HepG2 (cell line): Measurements from ENCODE around the gene PRKCZ. TPM values are rescaled to one million over a fixed set of nuclear protein-coding genes. Genes with fewer than 3 reads are reported as not detected.

Source experiments
- BCL6 ChIP-seq: IDR thresholded peaks from 2 replicates; pipeline ENCODE4 v1.6.1; 2016; ENCODE audit warnings: missing genetic modification reagents, missing compliant biosample characterization
- CHD2 ChIP-seq: IDR thresholded peaks from 2 replicates; pipeline ENCODE4 v1.6.1; 2011; ENCODE audit warnings: low read depth, low read length, improper control_type of control experiment
- FOXA3 ChIP-seq: IDR thresholded peaks from 2 replicates; pipeline ENCODE4 v1.6.1; 2016; ENCODE audit warnings: missing genetic modification reagents, missing compliant biosample characterization
- JDP2 ChIP-seq: sonication (generic); formaldehyde crosslinking; IDR thresholded peaks from 2 replicates; pipeline ENCODE4 v1.8.1; 2022; ENCODE audit warnings: missing genetic modification reagents, borderline replicate concordance
- KDM5B ChIP-seq: sonication (generic); formaldehyde crosslinking; IDR thresholded peaks from 2 replicates; pipeline ENCODE4 v1.4.0; 2020; ENCODE audit warnings: missing genetic modification reagents, mild to moderate bottlenecking, borderline replicate concordance
- NKX3-1 ChIP-seq: sonication (generic); formaldehyde crosslinking; IDR thresholded peaks from 2 replicates; pipeline ENCODE4 v1.5.0; 2020; ENCODE audit warnings: missing genetic modification reagents
- NR2C2 ChIP-seq: sonication (generic); formaldehyde crosslinking; IDR thresholded peaks from 2 replicates; pipeline ENCODE4 v1.4.0; 2020; ENCODE audit warnings: missing genetic modification reagents, mild to moderate bottlenecking, moderate library complexity, borderline replicate concordance
- PAF1 ChIP-seq: IDR thresholded peaks from 2 replicates; pipeline ENCODE4 v1.6.1; 2016; ENCODE audit warnings: missing genetic modification reagents, missing compliant biosample characterization
- PREB ChIP-seq: sonication (generic); formaldehyde crosslinking; IDR thresholded peaks from 2 replicates; pipeline ENCODE4 v1.4.0; 2020; ENCODE audit warnings: missing genetic modification reagents
- RFX3 ChIP-seq: IDR thresholded peaks from 2 replicates; pipeline ENCODE4 v1.6.1; 2016; ENCODE audit warnings: missing biosample characterization, missing genetic modification reagents
- SMAD1 ChIP-seq: sonication (generic); formaldehyde crosslinking; IDR thresholded peaks from 2 replicates; pipeline ENCODE4 v1.4.0; 2020; ENCODE audit warnings: missing genetic modification reagents, low read depth, mild to moderate bottlenecking, borderline replicate concordance
- SSRP1 ChIP-seq: IDR thresholded peaks from 2 replicates; pipeline ENCODE4 v1.6.1; 2016; ENCODE audit warnings: control low read depth
- STAT5B ChIP-seq: sonication (generic); formaldehyde crosslinking; IDR thresholded peaks from 2 replicates; pipeline ENCODE4 v1.4.0; 2020; ENCODE audit warnings: missing genetic modification reagents
- STAT6 ChIP-seq: sonication (generic); formaldehyde crosslinking; IDR thresholded peaks from 2 replicates; pipeline ENCODE4 v1.4.0; 2020; ENCODE audit warnings: missing genetic modification reagents, mild to moderate bottlenecking, borderline replicate concordance
- TBX3 ChIP-seq: fragments of 450-650 bp; IDR thresholded peaks from 2 replicates; pipeline ENCODE4 v1.6.1; 2017; ENCODE audit warnings: antibody characterized with exemption, mild to moderate bottlenecking, inconsistent platforms, borderline replicate concordance
- TMF1 ChIP-seq: sonication (generic); formaldehyde crosslinking; IDR thresholded peaks from 2 replicates; pipeline ENCODE4 v1.8.1; 2022; ENCODE audit warnings: low read depth, missing genetic modification reagents
- TOPORS ChIP-seq: sonication (generic); formaldehyde crosslinking; IDR thresholded peaks from 2 replicates; pipeline ENCODE4 v1.8.0; 2023; ENCODE audit warnings: mild to moderate bottlenecking, missing genetic modification reagents
- YEATS2 ChIP-seq: sonication (generic); formaldehyde crosslinking; IDR thresholded peaks from 2 replicates; pipeline ENCODE4 v1.4.0; 2020; ENCODE audit warnings: missing genetic modification reagents, borderline replicate concordance
- ZBTB49 ChIP-seq: sonication (generic); formaldehyde crosslinking; IDR thresholded peaks from 2 replicates; pipeline ENCODE4 v1.4.0; 2020; ENCODE audit warnings: missing genetic modification reagents, borderline replicate concordance
- ZNF547 ChIP-seq: sonication (generic); formaldehyde crosslinking; IDR thresholded peaks from 2 replicates; pipeline ENCODE4 v1.5.1; 2020; ENCODE audit warnings: mild to moderate bottlenecking, missing genetic modification reagents
- ZNF672 ChIP-seq: sonication (generic); formaldehyde crosslinking; IDR thresholded peaks from 2 replicates; pipeline ENCODE4 v1.8.1; 2022; ENCODE audit warnings: missing genetic modification reagents
- ZNF749 ChIP-seq: sonication (generic); formaldehyde crosslinking; IDR thresholded peaks from 2 replicates; pipeline ENCODE4 v1.8.0; 2022; ENCODE audit warnings: mild to moderate bottlenecking, missing genetic modification reagents, moderate library complexity, borderline replicate concordance
- ZNF775 ChIP-seq: sonication (generic); formaldehyde crosslinking; IDR thresholded peaks from 2 replicates; pipeline ENCODE4 v1.4.0; 2020; ENCODE audit warnings: missing genetic modification reagents, mild to moderate bottlenecking, moderate library complexity, borderline replicate concordance
- ZSCAN25 ChIP-seq: sonication (generic); formaldehyde crosslinking; IDR thresholded peaks from 2 replicates; pipeline ENCODE4 v1.8.0; 2022; ENCODE audit warnings: mild to moderate bottlenecking, missing genetic modification reagents
- polyA plus RNA-seq, 8 experiments: library from polyadenylated mRNA; depleted of rRNA in 3 of 8; stranded (reverse) in 7 of 8; unstranded in 1 of 8; fragments of >200 nt; fragmentation: Illumina TruSeq in 4 of 8; extraction: Trizol in 4 of 8; gene quantifications; 2 replicates each; pipeline versions ENCODE4 v1.2.1 to v1.2.3, GENCODE V29; 2011 to 2016; ENCODE audit warnings: low read depth in 4 of 8, missing spikeins in 1 of 8, mixed read lengths in 1 of 8; ENCODE audit not compliant: insufficient read depth in 1 of 8
- total RNA-seq, 5 experiments: library from RNA; depleted of rRNA; stranded (reverse); fragments of >200 nt; fragmentation: Illumina TruSeq; extraction: Trizol; gene quantifications; 2 replicates each; pipeline ENCODE4 v1.2.3, GENCODE V29; 2016; ENCODE audit warnings: low read depth in 1 of 5

Gene PRKCZ
- total and polyA plus RNA-seq, 2 of the 13 experiments (the other 11 are each of a cell fraction or from before 2014, with no cell fraction given) = 34.7 to 85.2 TPM

- TF ChIP-seq SSRP1 (CRISPR knock-in tag) = no peak
- no peak for TF ChIP-seq TOPORS (CRISPR knock-in tag)
- TF ChIP-seq TMF1 (CRISPR knock-in tag) = no peak
- peak; percentile 47; the same call in 1 of the 2 replicates for TF ChIP-seq ZSCAN25 (CRISPR knock-in tag)
- TF ChIP-seq YEATS2 (CRISPR knock-in tag) = peak; percentile 33; the same call in 1 of the 2 replicates
- TF ChIP-seq ZBTB49 (CRISPR knock-in tag) = no peak
- peak; percentile 66 for TF ChIP-seq NR2C2 (CRISPR knock-in tag)
- no peak for TF ChIP-seq ZNF775 (CRISPR knock-in tag)
- TF ChIP-seq CHD2 = no peak
- TF ChIP-seq TBX3 = peak; percentile 66; the same call in 1 of the 2 replicates
- no peak for TF ChIP-seq ZNF749 (CRISPR knock-in tag)
- no peak for TF ChIP-seq PREB
- no peak for TF ChIP-seq NKX3-1 (CRISPR knock-in tag)
- no peak for TF ChIP-seq SMAD1 (CRISPR knock-in tag)
- TF ChIP-seq STAT5B (CRISPR knock-in tag) = no peak
- no peak for TF ChIP-seq STAT6
- no peak for TF ChIP-seq PAF1 (CRISPR knock-in tag)
- no peak; the same call in 1 of the 2 replicates for TF ChIP-seq KDM5B (CRISPR knock-in tag)
- no peak for TF ChIP-seq JDP2 (CRISPR knock-in tag)
- peak; percentile 73 for TF ChIP-seq BCL6 (CRISPR knock-in tag)
- TF ChIP-seq FOXA3 = peak; percentile 62
- TF ChIP-seq RFX3 (CRISPR knock-in tag) = no peak
- TF ChIP-seq ZNF672 (CRISPR knock-in tag) = no peak
- peak; percentile 41; the same call in 1 of the 2 replicates for TF ChIP-seq ZNF547 (CRISPR knock-in tag)
Measured at GRCh38 chr1:2104621-2105427, 54.6 kb downstream of the PRKCZ start (continued).
